ENCODE results near the gene POLR3GL.
A peak's percentile ranks its signal among the peaks of the same experiment; 100 is the strongest.
"Not testable (repeated sequence)": the region's sequence is repeated elsewhere in the genome, so short reads cannot be mapped to it uniquely, and the experiment has no call there.

POLR3GL gene

DNA sequence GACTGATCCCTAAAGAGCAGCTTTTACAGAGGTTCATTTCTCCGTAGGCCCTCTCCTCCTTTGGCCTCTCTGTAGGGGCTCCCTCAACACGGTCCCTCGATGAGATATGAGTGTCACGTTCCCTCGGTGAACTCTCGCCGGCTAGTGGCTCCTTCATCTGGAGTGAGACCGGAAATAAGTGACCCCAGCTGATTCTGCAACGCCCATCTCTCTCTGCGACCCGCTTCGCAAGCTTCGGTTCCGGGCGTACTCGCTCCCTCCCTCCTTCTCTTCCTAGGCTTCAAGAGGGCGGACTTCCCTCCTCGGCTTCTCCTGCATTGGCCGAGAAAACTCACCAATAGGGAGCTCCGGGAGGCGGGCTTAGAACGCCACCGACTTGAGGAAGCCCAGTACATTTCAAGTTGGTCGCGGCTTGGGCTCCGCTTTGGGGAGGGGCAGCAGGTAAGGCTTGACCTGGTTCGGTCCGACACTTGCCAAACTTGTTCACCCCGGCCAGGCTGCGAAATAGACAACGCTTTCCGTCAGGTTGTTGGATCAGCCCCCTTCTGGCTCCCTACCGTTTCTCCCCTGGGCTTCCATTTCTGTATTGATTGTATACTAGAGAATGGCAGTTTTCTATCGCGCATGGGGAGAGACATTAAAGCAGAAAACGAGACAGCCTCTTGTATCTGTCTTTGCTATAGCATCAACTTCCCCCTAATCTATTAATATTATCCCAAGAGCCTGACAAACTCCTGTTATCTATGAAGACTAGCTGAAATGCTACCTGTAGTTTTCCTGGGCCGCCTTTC lies at the start of gene POLR3GL, which contains the start of gene ANKRD34A:
Gene POLR3GL, plus strand, starts transcription at position 363 of the 791 bp plus-strand sequence. CDS start 10,176 bp downstream, outside the sequence.
Gene ANKRD34A, minus strand, starts transcription at position 248 of the 791 bp plus-strand sequence. CDS start 2,816 bp downstream, outside the sequence.
- in situ Hi-C loops (cut with HindIII; ENCODE audit: low sequenced_read_pairs), result no loop called here
- no peak for TF ChIP-seq CTCF (IDR thresholded peaks at IDR 0.05; ENCODE audit: low read depth, low read length, missing control alignments)
- peak within 1 kb of the TSS; percentile 57 for H3K4me3 ChIP-seq (ENCODE audit: low read depth, low read length)

DNA sequence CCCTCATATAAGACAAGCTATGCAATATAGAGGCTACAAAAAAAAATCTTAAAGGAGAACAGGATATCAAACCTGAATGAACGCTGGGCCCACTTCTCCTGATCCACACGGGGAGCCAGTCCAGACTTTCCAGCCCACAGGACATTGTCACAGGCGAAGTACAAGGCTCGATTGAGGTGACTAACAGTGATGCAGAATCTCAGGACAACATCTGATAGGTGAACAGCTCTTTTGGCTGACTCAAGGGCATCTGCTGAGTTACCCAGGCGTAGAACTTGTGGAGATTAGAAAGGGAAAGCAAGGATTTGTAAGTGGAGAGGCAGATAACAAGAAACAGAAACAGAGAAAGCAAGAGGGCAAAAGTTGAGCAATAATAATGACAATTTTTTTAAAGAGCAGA lies 47.7 kb upstream of the POLR3GL start:
- no peak for DNase-seq (ENCODE audit: low read depth)
- no peak for TF ChIP-seq CTCF (IDR thresholded peaks at IDR 0.05; ENCODE audit: low read depth, low read length, missing control alignments)
- no peak overlapping the region for H3K4me3 ChIP-seq (ENCODE audit: low read depth, low read length)
- in situ Hi-C loops (cut with HindIII; ENCODE audit: low sequenced_read_pairs), result no loop called here

More for the DNA sequence above, at the start of gene POLR3GL, which contains the start of gene ANKRD34A:
- DNase-seq (ENCODE audit: low read depth), result peak; percentile 73

GRCh38 chr1:145917595-145917994 lies 46.9 kb upstream of the POLR3GL start:
- TF ChIP-seq CTCF (IDR thresholded peaks at IDR 0.05; ENCODE audit: low read depth, low read length, missing control alignments), result no peak
- in situ Hi-C loops (cut with HindIII; ENCODE audit: low sequenced_read_pairs), result no loop called here
- no peak for DNase-seq (ENCODE audit: low read depth)
- peak overlapping the region; percentile 94 for H3K4me3 ChIP-seq (ENCODE audit: low read depth, low read length)

- peak; percentile 63 for DNase-seq (ENCODE audit: low read depth)
- H3K4me3 ChIP-seq (ENCODE audit: low read depth, low read length), result peak within 1 kb of the TSS; percentile 94
- TF ChIP-seq CTCF (IDR thresholded peaks at IDR 0.05; ENCODE audit: low read depth, low read length, missing control alignments), result no peak
- in situ Hi-C loops (cut with HindIII; ENCODE audit: low sequenced_read_pairs), result no loop called here
These were observed 46.1 kb upstream of the POLR3GL start, which contains the start of gene PEX11B for GRCh38 chr1:145918144-145918991. Gene PEX11B (minus strand): TSS chr1:145918717. CDS start chr1:145918688, 29 bp downstream.

DNA sequence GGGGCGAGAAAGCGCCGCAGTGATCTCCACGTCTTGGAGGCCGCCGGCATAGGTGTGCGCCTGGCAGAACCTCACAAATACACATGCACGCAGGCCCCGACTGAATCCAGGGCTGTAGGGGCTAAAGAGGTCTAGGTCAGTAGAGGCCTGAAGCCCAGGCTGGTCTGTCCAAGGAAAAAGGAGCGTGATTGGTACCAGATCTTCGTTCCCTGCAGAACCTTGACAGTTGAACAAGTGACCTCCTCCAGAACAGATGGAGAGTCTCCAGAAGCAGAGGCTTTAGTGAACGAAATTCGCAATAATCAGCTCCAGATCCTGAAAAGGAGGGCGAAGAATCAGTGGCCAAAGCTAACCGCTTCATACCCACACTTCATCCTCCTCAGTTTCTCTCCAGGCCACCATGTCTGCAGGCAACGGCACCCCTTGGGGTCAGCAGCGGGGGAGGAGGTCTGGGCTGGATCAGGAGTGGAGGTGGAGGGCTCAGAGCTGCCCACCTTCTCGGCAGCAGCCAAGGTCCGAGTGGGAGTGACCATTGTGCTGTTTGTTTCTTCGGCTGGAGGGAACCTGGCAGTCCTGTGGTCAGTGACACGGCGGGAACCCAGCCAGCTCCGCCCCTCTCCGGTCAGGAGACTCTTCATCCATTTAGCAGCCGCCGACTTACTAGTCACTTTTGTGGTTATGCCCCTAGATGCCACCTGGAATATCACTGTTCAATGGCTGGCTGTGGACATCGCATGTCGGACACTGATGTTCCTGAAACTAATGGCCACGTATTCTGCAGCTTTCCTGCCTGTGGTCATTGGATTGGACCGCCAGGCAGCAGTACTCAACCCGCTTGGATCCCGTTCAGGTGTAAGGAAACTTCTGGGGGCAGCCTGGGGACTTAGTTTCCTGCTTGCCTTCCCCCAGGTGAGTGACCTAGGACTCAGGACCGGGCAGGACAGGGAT lies 45.2 kb upstream of the POLR3GL start:
- peak; percentile 13 for TF ChIP-seq CTCF (IDR thresholded peaks at IDR 0.05; ENCODE audit: low read depth, low read length, missing control alignments)
- H3K4me3 ChIP-seq (ENCODE audit: low read depth, low read length), result peak overlapping the region; percentile 94
- in situ Hi-C loops (cut with HindIII; ENCODE audit: low sequenced_read_pairs), result no loop called here
- no peak for DNase-seq (ENCODE audit: low read depth)

GRCh38 chr1:145920297-145920696 lies 44.2 kb upstream of the POLR3GL start:
- in situ Hi-C loops (cut with HindIII; ENCODE audit: low sequenced_read_pairs); DNase-seq (ENCODE audit: low read depth); H3K4me3 ChIP-seq (ENCODE audit: low read depth, low read length): not testable (repeated sequence)

All from astrocyte of the cerebellum (primary cell).